Gastroesophageal sphincter (tissue), 4 donors: ENCODE results near the gene CD40. TPM values are rescaled to one million over a fixed set of nuclear protein-coding genes. Genes with fewer than 3 reads are reported as not detected.

ENCODE experiments used
- ATAC-seq: fragments of 150-250 bp; one replicate; pipeline ENCODE4 v1.9.1; 2016; ENCODE audit warnings: mild to moderate bottlenecking, moderate library complexity
- H3K27ac ChIP-seq, 4 donors: fragments of 200-600 bp; sonication (generic) in 3 of 4; 1 replicate in 3 of 4; 2 replicates in 1 of 4; pipeline ENCODE4 v1.5.1; 2016 to 2019
- H3K27me3 ChIP-seq: fragments of 200-600 bp; sonication (generic); one replicate; pipeline ENCODE4 v1.5.1; 2019
- H3K36me3 ChIP-seq, 2 donors: fragments of 200-600 bp; sonication (generic); one replicate each; pipeline ENCODE4 v1.5.1; 2019; ENCODE audit warnings: control low read depth in 1 of 2
- H3K4me1 ChIP-seq, 3 donors: fragments of 200-600 bp; sonication (generic); 1 replicate in 2 of 3; 2 replicates in 1 of 3; pipeline ENCODE4 v1.5.1; 2016 to 2019; ENCODE audit warnings: control low read depth in 2 of 3
- H3K4me3 ChIP-seq, 2 donors: fragments of 200-600 bp; sonication (generic); one replicate each; pipeline ENCODE4 v1.5.1; 2019; ENCODE audit warnings: mild to moderate bottlenecking in 1 of 2, moderate library complexity in 1 of 2
- H3K9me3 ChIP-seq, 3 donors: fragments of 200-600 bp; sonication (generic); one replicate each; pipeline ENCODE4 v1.5.1; 2017 to 2019; ENCODE audit warnings: control low read depth in 2 of 3
- CTCF ChIP-seq, 4 experiments: fragments of 200-600 bp in 2 of 4; fragments of 450-650 bp in 2 of 4; sonication (generic) in 1 of 4; IDR thresholded peaks; one replicate each; pipeline ENCODE4 v1.5.1; 2017 to 2019; ENCODE audit warnings: antibody characterized with exemption in 4 of 4, mild to moderate bottlenecking in 2 of 4, moderate library complexity in 2 of 4
- EP300 ChIP-seq: sonication (generic); formaldehyde crosslinking; IDR thresholded peaks from one replicate; pipeline ENCODE4 v1.6.1; 2017; ENCODE audit warnings: antibody characterized with exemption, mild to moderate bottlenecking
- POLR2A ChIP-seq, 2 donors: fragments of 450-650 bp; IDR thresholded peaks; one replicate each; pipeline ENCODE4 v1.6.1; 2017; ENCODE audit warnings: antibody characterized with exemption in 2 of 2, mild to moderate bottlenecking in 2 of 2, moderate library complexity in 1 of 2
- POLR2AphosphoS5 ChIP-seq: sonication (generic); formaldehyde crosslinking; IDR thresholded peaks from one replicate; pipeline ENCODE4 v1.6.1; 2017; ENCODE audit warnings: antibody characterized with exemption
- WGBS, 2 donors: methylation state at CpG; one replicate each; pipeline ENCODE4 v1.1.5; 2018; ENCODE audit warnings: low coverage in 1 of 2; 5-methylcytosine and 5-hydroxymethylcytosine counted together
- total RNA-seq, 4 donors: library from RNA; depleted of rRNA; stranded (reverse); fragments of >200 nt; gene quantifications; one replicate each; pipeline ENCODE4 v1.1.0, GENCODE V29; 2016

Gene CD40
- total RNA-seq, 4 donors from 2014 or later, result 13.7 to 16.6 (median 13.9) TPM

- TF ChIP-seq EP300 (no peak), POLR2AphosphoS5 (no peak), POLR2A (IDR thresholded peaks at IDR 0.05) (no peak)
- H3K4me3 ChIP-seq, result no peak overlapping the region
- ATAC-seq, result no peak
- WGBS, 2 donors, result 50 to 58% methylated on average over 2 of the region's 7 CpGs
- H3K9me3 ChIP-seq, result no peaks in the 10 kb centered on the region
- H3K4me1 ChIP-seq, result no peaks in the 10 kb centered on the region
- peaks cover 65% of the 10 kb centered on the region for H3K27me3 ChIP-seq
- no peaks in the 10 kb centered on the region for H3K36me3 ChIP-seq
- no peak overlapping the region for H3K27ac ChIP-seq
Observed at GRCh38 chr20:46151936-46152335, 33.8 kb downstream of the CD40 start.

- TF ChIP-seq CTCF (IDR thresholded peaks at IDR 0.05) (no peak), EP300 (no peak), POLR2AphosphoS5 (no peak), POLR2A (IDR thresholded peaks at IDR 0.05) (no peak)
Observed at GRCh38 chr20:46152824-46153586, 34.9 kb downstream of the CD40 start.

DNA sequence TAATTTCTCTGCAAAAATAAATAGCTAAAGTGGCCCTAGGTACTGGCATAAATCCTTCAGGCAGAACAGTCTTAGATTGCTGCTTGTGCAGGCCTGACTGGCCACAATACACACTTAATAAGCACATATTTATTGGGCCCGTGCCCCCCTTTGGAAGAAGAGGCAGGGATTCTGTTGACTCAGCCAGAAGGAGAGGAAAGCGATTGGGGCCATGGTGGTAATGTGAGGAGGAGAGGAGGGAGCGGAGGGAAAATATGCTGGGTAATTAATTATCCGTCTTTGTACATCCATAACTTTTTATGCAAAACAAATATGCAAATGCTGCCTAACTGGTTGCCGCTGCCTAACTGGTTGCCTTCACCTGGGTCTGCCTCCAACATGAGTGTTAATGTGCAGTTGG is 36.2 kb downstream of the CD40 start:
- 49 to 70% methylated on average over 2 to 3 of the region's 5 CpGs for WGBS, 2 donors
- H3K4me1 ChIP-seq, result no peaks in the 10 kb centered on the region
- H3K4me3 ChIP-seq, result no peak overlapping the region
- H3K36me3 ChIP-seq, result no peaks in the 10 kb centered on the region
- TF ChIP-seq CTCF (IDR thresholded peaks at IDR 0.05) (no peak), POLR2AphosphoS5 (no peak)
- H3K27me3 ChIP-seq, result peaks cover 87% of the 10 kb centered on the region
- ATAC-seq, result no peak
- no peak overlapping the region for H3K27ac ChIP-seq
- H3K9me3 ChIP-seq, result no peaks in the 10 kb centered on the region

More at GRCh38 chr20:46152824-46153586, 34.9 kb downstream of the CD40 start:
- no peak for ATAC-seq
- no peak overlapping the region for H3K27ac ChIP-seq
- 40% methylated on average over 3 of the region's 33 CpGs; no CpG with 5 or more reads in 1 of the 2 donors for WGBS, 2 donors
- H3K36me3 ChIP-seq, result no peaks in the 10 kb centered on the region
- H3K9me3 ChIP-seq, result no peaks in the 10 kb centered on the region
- H3K27me3 ChIP-seq, result peaks cover 76% of the 10 kb centered on the region
- H3K4me3 ChIP-seq, result no peak overlapping the region
- no peaks in the 10 kb centered on the region for H3K4me1 ChIP-seq

GRCh38 chr20:46154796-46155195 is 36.7 kb downstream of the CD40 start:
- Histone ChIP-seq H3K4me3 (no peak overlapping the region), H3K27me3 (peaks cover 84% of the 10 kb centered on the region), H3K27ac (no peak overlapping the region), H3K9me3 (no peaks in the 10 kb centered on the region), H3K4me1 (no peaks in the 10 kb centered on the region), H3K36me3 (no peaks in the 10 kb centered on the region)
- 73 to 90% methylated on average over 2 of the region's 2 CpGs for WGBS, 2 donors
- TF ChIP-seq CTCF (IDR thresholded peaks at IDR 0.05), result no peak
- TF ChIP-seq EP300, result no peak
- no peak for TF ChIP-seq POLR2AphosphoS5
- TF ChIP-seq POLR2A (IDR thresholded peaks at IDR 0.05), result no peak
- no peak for ATAC-seq

- peaks cover 82% of the 10 kb centered on the region for H3K27me3 ChIP-seq
- 39% methylated on average over 4 of the region's 8 CpGs; no CpG with 5 or more reads in 1 of the 2 donors for WGBS, 2 donors
Observed at GRCh38 chr20:46156065-46156464, 38.0 kb downstream of the CD40 start.

More at GRCh38 chr20:46156065-46156464, 38.0 kb downstream of the CD40 start:
- no peaks in the 10 kb centered on the region for H3K36me3 ChIP-seq
- TF ChIP-seq CTCF (IDR thresholded peaks at IDR 0.05) (no peak), POLR2AphosphoS5 (no peak), POLR2A (IDR thresholded peaks at IDR 0.05) (no peak), EP300 (no peak)
- no peak overlapping the region for H3K4me3 ChIP-seq
- no peaks in the 10 kb centered on the region for H3K4me1 ChIP-seq
- H3K9me3 ChIP-seq, result no peaks in the 10 kb centered on the region
- ATAC-seq, result no peak
- no peak overlapping the region for H3K27ac ChIP-seq
